Cardiac muscle cell (in vitro differentiated cells and primary cell): Measurements from ENCODE around the gene MAST3. TPM values are rescaled to one million over a fixed set of nuclear protein-coding genes. Genes with fewer than 3 reads are reported as not detected.

Experiments
- DNase-seq, 2 donors: peaks; one replicate each; pipeline versions ENCODE4 v3.0.0 to v3.0.0-alpha.2; 2010 to 2017; ENCODE audit warnings: low read depth in 1 of 2, low spot score in 1 of 2
- H3K27ac ChIP-seq: fragments of 200-600 bp; sonication (generic); 2 replicates; pipeline ENCODE4 v1.5.1; 2016
- H3K27me3 ChIP-seq: fragments of 200-600 bp; sonication (generic); 2 replicates; pipeline ENCODE4 v1.6.0; 2016; ENCODE audit warnings: control low read depth
- H3K36me3 ChIP-seq: fragments of 200-600 bp; sonication (generic); 2 replicates; pipeline ENCODE4 v1.5.1; 2016; ENCODE audit warnings: control low read depth
- H3K4me1 ChIP-seq: fragments of 200-600 bp; sonication (generic); 2 replicates; pipeline ENCODE4 v1.8.1; 2017; ENCODE audit warnings: low read depth, mild to moderate bottlenecking, mixed run types
- H3K4me3 ChIP-seq: fragments of 200-600 bp; sonication (generic); 2 replicates; pipeline ENCODE4 v1.5.1; 2016; ENCODE audit warnings: mild to moderate bottlenecking
- H3K9me3 ChIP-seq: fragments of 200-600 bp; sonication (generic); 2 replicates; pipeline ENCODE4 v1.5.1; 2017; ENCODE audit warnings: low read depth, mild to moderate bottlenecking, control low read depth
- polyA plus RNA-seq: library from polyadenylated mRNA; unstranded; fragments of >200 nt; fragmentation: Nextera tagmentation; extraction: Ambion mirVana; gene quantifications from 2 replicates; pipeline ENCODE4 v1.2.1, GENCODE V29; 2016
- total RNA-seq: library from RNA; depleted of rRNA; stranded (reverse); fragments of >200 nt; gene quantifications from 2 replicates; pipeline ENCODE4 v1.2.3, GENCODE V29; 2016
- TF ChIP-seq, protein P1 (sequence below): IDR thresholded peaks from 2 replicates; pipeline ENCODE4 v1.5.1; 2012; ENCODE audit warnings: low read depth, mild to moderate bottlenecking, low read length

Gene MAST3
- total and polyA plus RNA-seq, 2 experiments from 2014 or later, result 5.5 to 8.1 TPM

GRCh38 chr19:18174983-18175382 lies 77.4 kb downstream of the MAST3 start:
- TF ChIP-seq, protein P1, sequence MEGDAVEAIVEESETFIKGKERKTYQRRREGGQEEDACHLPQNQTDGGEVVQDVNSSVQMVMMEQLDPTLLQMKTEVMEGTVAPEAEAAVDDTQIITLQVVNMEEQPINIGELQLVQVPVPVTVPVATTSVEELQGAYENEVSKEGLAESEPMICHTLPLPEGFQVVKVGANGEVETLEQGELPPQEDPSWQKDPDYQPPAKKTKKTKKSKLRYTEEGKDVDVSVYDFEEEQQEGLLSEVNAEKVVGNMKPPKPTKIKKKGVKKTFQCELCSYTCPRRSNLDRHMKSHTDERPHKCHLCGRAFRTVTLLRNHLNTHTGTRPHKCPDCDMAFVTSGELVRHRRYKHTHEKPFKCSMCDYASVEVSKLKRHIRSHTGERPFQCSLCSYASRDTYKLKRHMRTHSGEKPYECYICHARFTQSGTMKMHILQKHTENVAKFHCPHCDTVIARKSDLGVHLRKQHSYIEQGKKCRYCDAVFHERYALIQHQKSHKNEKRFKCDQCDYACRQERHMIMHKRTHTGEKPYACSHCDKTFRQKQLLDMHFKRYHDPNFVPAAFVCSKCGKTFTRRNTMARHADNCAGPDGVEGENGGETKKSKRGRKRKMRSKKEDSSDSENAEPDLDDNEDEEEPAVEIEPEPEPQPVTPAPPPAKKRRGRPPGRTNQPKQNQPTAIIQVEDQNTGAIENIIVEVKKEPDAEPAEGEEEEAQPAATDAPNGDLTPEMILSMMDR, result no peak
- peaks cover 18% of the 10 kb centered on the region for H3K27me3 ChIP-seq
- DNase-seq, result no peak
- H3K36me3 ChIP-seq, result no peaks in the 10 kb centered on the region
- no peak overlapping the region for H3K27ac ChIP-seq
- no peaks in the 10 kb centered on the region for H3K9me3 ChIP-seq
- H3K4me1 ChIP-seq, result peaks cover 7% of the 10 kb centered on the region
- H3K4me3 ChIP-seq, result no peak overlapping the region

GRCh38 chr19:18176367-18177310 lies 79.1 kb downstream of the MAST3 start:
- H3K36me3 ChIP-seq, result no peaks in the 10 kb centered on the region
- no peaks in the 10 kb centered on the region for H3K9me3 ChIP-seq
- DNase-seq, result no peak
- no peak overlapping the region for H3K4me3 ChIP-seq
- peaks cover 18% of the 10 kb centered on the region for H3K27me3 ChIP-seq
- H3K27ac ChIP-seq, result no peak overlapping the region
- TF ChIP-seq, protein P1, result no peak
- H3K4me1 ChIP-seq, result peaks cover 7% of the 10 kb centered on the region

DNA sequence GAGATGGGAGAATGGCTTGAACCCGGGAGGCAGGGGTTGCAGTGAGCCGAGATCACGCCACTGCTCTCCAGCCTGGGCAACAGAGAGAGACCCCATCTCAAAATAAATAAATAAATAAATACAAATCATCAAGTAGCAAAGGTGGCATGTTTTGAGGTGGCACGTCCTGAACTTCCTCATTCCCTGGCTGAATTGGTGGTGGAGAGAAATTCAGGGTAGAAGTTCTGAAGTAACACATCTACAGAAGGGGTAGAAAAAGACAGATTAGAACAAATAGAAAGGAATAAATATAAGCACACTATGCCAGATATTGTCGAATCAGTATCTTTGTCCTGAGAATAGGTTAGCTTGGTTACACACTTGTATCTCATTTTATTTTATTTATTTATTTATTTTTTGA lies 82.4 kb downstream of the MAST3 start:
- DNase-seq, result no peak
- no peaks in the 10 kb centered on the region for H3K4me1 ChIP-seq
- H3K27me3 ChIP-seq, result peaks cover 6% of the 10 kb centered on the region
- no peak overlapping the region for H3K4me3 ChIP-seq
- TF ChIP-seq, protein P1, result no peak
- no peaks in the 10 kb centered on the region for H3K36me3 ChIP-seq
- no peaks in the 10 kb centered on the region for H3K9me3 ChIP-seq
- H3K27ac ChIP-seq, result no peak overlapping the region

- H3K9me3 ChIP-seq, result no peaks in the 10 kb centered on the region
- H3K27me3 ChIP-seq, result no peaks in the 10 kb centered on the region
- no peak overlapping the region for H3K27ac ChIP-seq
- H3K4me3 ChIP-seq, result no peak overlapping the region
- H3K36me3 ChIP-seq, result no peaks in the 10 kb centered on the region
- DNase-seq, result no peak
- no peaks in the 10 kb centered on the region for H3K4me1 ChIP-seq
- TF ChIP-seq, protein P1, result no peak
Observed at GRCh38 chr19:18183529-18183928, 86.0 kb downstream of the MAST3 start.

- Histone ChIP-seq H3K27me3 (no peaks in the 10 kb centered on the region), H3K4me3 (no peak overlapping the region)
Observed at GRCh38 chr19:18185538-18185937, 88.0 kb downstream of the MAST3 start.

More at GRCh38 chr19:18185538-18185937, 88.0 kb downstream of the MAST3 start:
- TF ChIP-seq, protein P1, result no peak
- no peak overlapping the region for H3K27ac ChIP-seq
- H3K36me3 ChIP-seq, result no peaks in the 10 kb centered on the region
- no peaks in the 10 kb centered on the region for H3K9me3 ChIP-seq
- no peak for DNase-seq
- H3K4me1 ChIP-seq, result no peaks in the 10 kb centered on the region
